Activated CD8-positive, alpha-beta memory T cell treated with anti-CD3 and anti-CD28 coated beads for 48 hours (primary cell): ENCODE measurements around the gene PATJ.
"Not testable (repeated sequence)": the region's sequence is repeated elsewhere in the genome, so short reads cannot be mapped to it uniquely, and the experiment has no call there.

Experiments
- DNase-seq, 3 experiments: peaks; one replicate each; pipeline ENCODE4 v3.0.0-alpha.2; 2020; ENCODE audit warnings: low read depth in 2 of 3, low spot score in 2 of 3

The PATJ gene

GRCh38 chr1:62159940-62160348 is 417.7 kb downstream of the PATJ start:
- no peak for DNase-seq

GRCh38 chr1:62161711-62162110 is 419.4 kb downstream of the PATJ start:
- no peak for DNase-seq

- not testable (repeated sequence) for DNase-seq
Measured at GRCh38 chr1:62170380-62170779, 428.1 kb downstream of the PATJ start.

GRCh38 chr1:62175568-62176179 is 433.4 kb downstream of the PATJ start:
- peak in 1 of 3 experiments; percentile 3 for DNase-seq

GRCh38 chr1:62176597-62177312 is 434.5 kb downstream of the PATJ start:
- no peak for DNase-seq

- no peak for DNase-seq
Measured at GRCh38 chr1:62177621-62178020, 435.3 kb downstream of the PATJ start.

- no peak for DNase-seq
Measured at GRCh38 chr1:62178372-62178771, 436.1 kb downstream of the PATJ start.

- DNase-seq, result not testable (repeated sequence)
Measured at GRCh38 chr1:62180054-62180453, 437.8 kb downstream of the PATJ start.

- DNase-seq, result no peak
Measured at GRCh38 chr1:62180639-62181038, 438.4 kb downstream of the PATJ start.

- no peak for DNase-seq
Measured at GRCh38 chr1:62181532-62181931, 439.3 kb downstream of the PATJ start.

- not testable (repeated sequence) for DNase-seq
Measured at GRCh38 chr1:62182157-62182556, 439.9 kb downstream of the PATJ start.

- not testable (repeated sequence) for DNase-seq
Measured at GRCh38 chr1:62183164-62184020, 441.1 kb downstream of the PATJ start.

- no peak for DNase-seq
Measured at GRCh38 chr1:62184336-62184735, 442.1 kb downstream of the PATJ start.

- not testable (repeated sequence) for DNase-seq
Measured at GRCh38 chr1:62185233-62185632, 443.0 kb downstream of the PATJ start.

GRCh38 chr1:62185677-62186076 is 443.4 kb downstream of the PATJ start:
- DNase-seq, result no peak

- DNase-seq, result no peak
Measured at GRCh38 chr1:62187548-62187947, 445.3 kb downstream of the PATJ start.

GRCh38 chr1:62188111-62188510 is 445.8 kb downstream of the PATJ start:
- no peak for DNase-seq

GRCh38 chr1:62194651-62195544 is 452.6 kb downstream of the PATJ start, which contains the start of gene L1TD1:
Gene L1TD1 (plus strand): TSS chr1:62194849. CDS start chr1:62206629, 11,780 bp downstream.
- no peak for DNase-seq

- no peak for DNase-seq
Measured at GRCh38 chr1:62196086-62196690, 453.9 kb downstream of the PATJ start.

- no peak for DNase-seq
Measured at GRCh38 chr1:62198069-62198780, 455.9 kb downstream of the PATJ start.
